Suppressor macrophage treated with lipopolysaccharide for 1 hour (primary cell): Measurements from ENCODE around the gene MBNL1.
"Not testable (repeated sequence)": the region's sequence is repeated elsewhere in the genome, so short reads cannot be mapped to it uniquely, and the experiment has no call there.

Source experiments
- DNase-seq, 3 donors: peaks; one replicate each; pipeline ENCODE4 v3.0.0-alpha.2; 2020 to 2022

Gene MBNL1

GRCh38 chr3:152405915-152406802 is 137.4 kb downstream of the MBNL1 start:
- peak; percentile 74 to 97 (median 96) for DNase-seq

GRCh38 chr3:152413240-152413639 is 144.5 kb downstream of the MBNL1 start:
- DNase-seq: no peak

GRCh38 chr3:152416808-152417580 is 148.3 kb downstream of the MBNL1 start:
- no peak for DNase-seq

GRCh38 chr3:152419748-152420147 is 151.0 kb downstream of the MBNL1 start:
- DNase-seq: no peak

GRCh38 chr3:152421162-152421561 is 152.4 kb downstream of the MBNL1 start:
- no peak for DNase-seq

GRCh38 chr3:152426393-152426792 is 157.7 kb downstream of the MBNL1 start:
- DNase-seq: no peak

- no peak for DNase-seq
Measured at GRCh38 chr3:152428577-152428976, 159.8 kb downstream of the MBNL1 start.

- DNase-seq: no peak
Measured at GRCh38 chr3:152430223-152431002, 161.7 kb downstream of the MBNL1 start.

- no peak for DNase-seq
Measured at GRCh38 chr3:152434142-152434541, 165.4 kb downstream of the MBNL1 start.

GRCh38 chr3:152435210-152435609 is 166.5 kb downstream of the MBNL1 start:
- DNase-seq: not testable (repeated sequence)

- peak in 1 of 3 donors; percentile 38 for DNase-seq
Measured at GRCh38 chr3:152436707-152437590, 168.2 kb downstream of the MBNL1 start.

- no peak for DNase-seq
Measured at GRCh38 chr3:152438181-152438580, 169.5 kb downstream of the MBNL1 start.

GRCh38 chr3:152438706-152439105 is 170.0 kb downstream of the MBNL1 start:
- DNase-seq: no peak

- DNase-seq: not testable (repeated sequence)
Measured at GRCh38 chr3:152440243-152440642, 171.5 kb downstream of the MBNL1 start.

GRCh38 chr3:152443212-152444023 is 174.7 kb downstream of the MBNL1 start:
- DNase-seq: no peak

GRCh38 chr3:152444029-152444641 is 175.4 kb downstream of the MBNL1 start:
- peak; percentile 42 to 79 (median 67) for DNase-seq

- DNase-seq: peak in 2 of 3 donors; percentile 29 to 75
Measured at GRCh38 chr3:152445212-152445611, 176.5 kb downstream of the MBNL1 start.

- no peak for DNase-seq
Measured at GRCh38 chr3:152446495-152446894, 177.8 kb downstream of the MBNL1 start.

- peak in 1 of 3 donors; percentile 34 for DNase-seq
Measured at GRCh38 chr3:152447511-152447910, 178.8 kb downstream of the MBNL1 start.

- no peak for DNase-seq
Measured at GRCh38 chr3:152448091-152448490, 179.4 kb downstream of the MBNL1 start.

GRCh38 chr3:152452318-152452717 is 183.6 kb downstream of the MBNL1 start:
- no peak for DNase-seq
